Measurements from ENCODE around the gene C1QC. TPM values are rescaled to one million over a fixed set of nuclear protein-coding genes. Genes with fewer than 3 reads are reported as not detected.

C1QC gene
- total and polyA plus RNA-seq, 2 of the 8 experiments (the other 6 are each of a cell fraction or from before 2014, with no cell fraction given) = not detected

- no peak for TF ChIP-seq CHD7 (IDR thresholded peaks at IDR 0.05; ENCODE audit: insufficient replicate concordance, low read length)
- TF ChIP-seq CBX5 (IDR thresholded peaks at IDR 0.05; ENCODE audit: low read depth, low read length) = no peak
- no peak for TF ChIP-seq POLR2AphosphoS5 (IDR thresholded peaks at IDR 0.05; ENCODE audit: low read depth, low read length)
- TF ChIP-seq KDM5A (IDR thresholded peaks at IDR 0.05; ENCODE audit: low read length) = no peak
- TF ChIP-seq HDAC6 (IDR thresholded peaks at IDR 0.05; ENCODE audit: low read depth, low read length) = no peak
- no peak for TF ChIP-seq SP4 (IDR thresholded peaks at IDR 0.05; ENCODE audit: low read length)
- TF ChIP-seq SAP30 (IDR thresholded peaks at IDR 0.05; ENCODE audit: insufficient read depth, insufficient replicate concordance, low read length) = no peak
- TF ChIP-seq GTF2F1 (IDR thresholded peaks at IDR 0.05; ENCODE audit: borderline replicate concordance, low read depth, low read length) = no peak
- no peak for TF ChIP-seq NANOG (IDR thresholded peaks at IDR 0.05; ENCODE audit: insufficient read depth, low read depth, low read length, poor library complexity, severe bottlenecking)
- no peak for TF ChIP-seq FOSL1 (IDR thresholded peaks at IDR 0.05; ENCODE audit: insufficient read depth, low read depth, low read length)
Measured at GRCh38 chr1:22643381-22643780, at the start of gene C1QC (continued).

Measured in H1 (cell line).